Retina (tissue), 1 donor: ENCODE measurements around the gene LOXL3.

Experiments
- DNase-seq: peaks from one replicate; pipeline ENCODE4 v3.0.0-alpha.2; 2016

Gene LOXL3

GRCh38 chr2:74553892-74554819 lies at the start of gene LOXL3, which contains the start of gene DOK1:
Gene LOXL3, minus strand, starts transcription at chr2:74553942. Its CDS starts 1,308 bp downstream, at chr2:74552634.
Gene DOK1, plus strand, starts transcription at chr2:74554720. Its CDS starts 35 bp downstream, at chr2:74554755.
- DNase-seq: peak; percentile 93

GRCh38 chr2:74602586-74603281 lies 49.0 kb upstream of the LOXL3 start:
- no peak for DNase-seq

- DNase-seq: no peak
Measured at GRCh38 chr2:74599676-74600075, 45.9 kb upstream of the LOXL3 start.

GRCh38 chr2:74597410-74597809 lies 43.7 kb upstream of the LOXL3 start:
- peak; percentile 17 for DNase-seq

- no peak for DNase-seq
Measured at GRCh38 chr2:74596584-74596983, 42.8 kb upstream of the LOXL3 start.

- DNase-seq: no peak
Measured at GRCh38 chr2:74593826-74594772, 40.4 kb upstream of the LOXL3 start.

- no peak for DNase-seq
Measured at GRCh38 chr2:74588664-74589063, 34.9 kb upstream of the LOXL3 start.

- DNase-seq: peak; percentile 72
Measured at GRCh38 chr2:74587664-74588277, 34.0 kb upstream of the LOXL3 start.

- no peak for DNase-seq
Measured at GRCh38 chr2:74585406-74586185, 31.9 kb upstream of the LOXL3 start.

- DNase-seq: no peak
Measured at GRCh38 chr2:74584088-74584645, 30.4 kb upstream of the LOXL3 start.

GRCh38 chr2:74583504-74583903 lies 29.8 kb upstream of the LOXL3 start:
- DNase-seq: no peak

- no peak for DNase-seq
Measured at GRCh38 chr2:74582184-74582583, 28.4 kb upstream of the LOXL3 start.

GRCh38 chr2:74581463-74581862 lies 27.7 kb upstream of the LOXL3 start:
- no peak for DNase-seq

GRCh38 chr2:74578408-74578807 lies 24.7 kb upstream of the LOXL3 start:
- no peak for DNase-seq

GRCh38 chr2:74577448-74577847 lies 23.7 kb upstream of the LOXL3 start:
- no peak for DNase-seq

- no peak for DNase-seq
Measured at GRCh38 chr2:74576863-74577229, 23.1 kb upstream of the LOXL3 start.

GRCh38 chr2:74576211-74576862 lies 22.6 kb upstream of the LOXL3 start:
- DNase-seq: no peak

- DNase-seq: no peak
Measured at GRCh38 chr2:74575320-74575719, 21.6 kb upstream of the LOXL3 start.

- DNase-seq: no peak
Measured at GRCh38 chr2:74573747-74574562, 20.2 kb upstream of the LOXL3 start.
